DMS114 treated with DMSO at 0.1 percent for 48 hours (cell line): ENCODE measurements around the gene EID2B.

Experiments used
- DNase-seq: peaks from one replicate; lab custom pipeline; 2025; ENCODE audit not compliant: unreplicated experiment; lab: John Stamatoyannopoulos, UW

Gene EID2B

DNA sequence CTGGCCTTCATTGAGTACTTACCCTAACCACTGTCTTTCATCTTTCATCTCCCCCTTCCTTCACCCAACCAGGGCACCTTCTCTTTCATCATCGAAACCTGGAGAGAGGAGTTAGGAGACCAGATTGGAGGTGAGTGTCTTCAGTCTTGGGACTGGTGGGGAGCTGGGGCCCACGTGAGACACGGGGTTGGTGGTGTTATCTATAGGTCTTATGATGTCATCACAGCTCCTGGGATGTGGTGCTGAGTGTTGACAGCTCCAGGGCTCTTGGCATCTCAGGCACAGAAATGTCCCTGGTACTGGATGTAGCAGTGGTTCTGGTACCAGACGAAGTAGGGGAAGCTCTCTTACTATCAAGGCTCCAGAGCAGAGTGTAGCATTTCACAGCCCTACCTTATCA is 32.1 kb downstream of the EID2B start:
- DNase-seq, result no peak

DNA sequence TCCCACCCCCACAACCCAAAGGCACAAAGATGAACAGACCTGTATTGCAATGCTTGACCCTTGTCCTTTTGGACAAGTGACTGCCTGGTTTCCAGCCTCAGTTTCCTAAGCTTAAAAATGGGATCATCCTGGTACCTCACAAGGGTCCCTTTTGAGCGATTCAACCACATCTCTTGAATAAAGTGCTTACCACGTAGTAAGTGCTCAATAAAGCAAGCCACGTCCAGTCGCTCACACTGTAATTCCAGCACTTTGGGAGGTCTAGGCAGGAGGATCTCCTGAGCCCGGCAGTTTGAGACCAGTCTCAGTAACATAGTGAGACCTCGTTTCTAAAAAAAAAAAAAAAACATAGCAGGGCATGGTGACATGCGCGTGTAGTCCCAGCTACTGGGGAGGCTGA is 32.7 kb downstream of the EID2B start:
- DNase-seq, result no peak

DNA sequence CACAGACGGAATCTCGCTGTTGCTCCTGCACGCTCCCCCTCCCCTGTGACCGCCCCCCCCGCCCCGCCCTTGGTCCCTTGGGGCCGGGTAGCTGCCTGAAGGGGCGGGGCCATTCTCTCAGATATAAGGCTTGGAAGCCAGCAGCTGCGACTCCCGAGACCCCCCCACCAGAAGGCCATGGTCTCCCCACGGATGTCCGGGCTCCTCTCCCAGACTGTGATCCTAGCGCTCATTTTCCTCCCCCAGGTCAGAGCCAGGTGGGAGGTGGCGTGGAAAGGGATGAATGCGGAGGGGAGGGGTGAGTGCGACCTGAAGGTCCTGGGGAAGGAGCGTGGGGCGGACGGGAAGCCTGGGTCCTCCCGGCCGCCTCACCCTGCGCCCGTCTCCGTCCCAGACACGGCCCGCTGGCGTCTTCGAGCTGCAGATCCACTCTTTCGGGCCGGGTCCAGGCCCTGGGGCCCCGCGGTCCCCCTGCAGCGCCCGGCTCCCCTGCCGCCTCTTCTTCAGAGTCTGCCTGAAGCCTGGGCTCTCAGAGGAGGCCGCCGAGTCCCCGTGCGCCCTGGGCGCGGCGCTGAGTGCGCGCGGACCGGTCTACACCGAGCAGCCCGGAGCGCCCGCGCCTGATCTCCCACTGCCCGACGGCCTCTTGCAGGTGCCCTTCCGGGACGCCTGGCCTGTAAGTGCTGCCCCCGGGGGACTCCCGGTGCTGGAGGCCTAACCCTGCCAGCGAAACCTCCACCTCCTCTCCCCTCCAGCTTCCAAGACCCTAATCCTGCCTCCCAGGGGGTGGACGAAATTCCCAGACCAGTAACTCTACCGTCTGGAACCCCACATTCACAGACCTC is 33.6 kb downstream of the EID2B start, which contains the start of gene DLL3:
DLL3 (plus strand) TSS at position 150 of the 845 bp plus-strand sequence; CDS start at position 178, 28 bp downstream.
- DNase-seq, result no peak

DNA sequence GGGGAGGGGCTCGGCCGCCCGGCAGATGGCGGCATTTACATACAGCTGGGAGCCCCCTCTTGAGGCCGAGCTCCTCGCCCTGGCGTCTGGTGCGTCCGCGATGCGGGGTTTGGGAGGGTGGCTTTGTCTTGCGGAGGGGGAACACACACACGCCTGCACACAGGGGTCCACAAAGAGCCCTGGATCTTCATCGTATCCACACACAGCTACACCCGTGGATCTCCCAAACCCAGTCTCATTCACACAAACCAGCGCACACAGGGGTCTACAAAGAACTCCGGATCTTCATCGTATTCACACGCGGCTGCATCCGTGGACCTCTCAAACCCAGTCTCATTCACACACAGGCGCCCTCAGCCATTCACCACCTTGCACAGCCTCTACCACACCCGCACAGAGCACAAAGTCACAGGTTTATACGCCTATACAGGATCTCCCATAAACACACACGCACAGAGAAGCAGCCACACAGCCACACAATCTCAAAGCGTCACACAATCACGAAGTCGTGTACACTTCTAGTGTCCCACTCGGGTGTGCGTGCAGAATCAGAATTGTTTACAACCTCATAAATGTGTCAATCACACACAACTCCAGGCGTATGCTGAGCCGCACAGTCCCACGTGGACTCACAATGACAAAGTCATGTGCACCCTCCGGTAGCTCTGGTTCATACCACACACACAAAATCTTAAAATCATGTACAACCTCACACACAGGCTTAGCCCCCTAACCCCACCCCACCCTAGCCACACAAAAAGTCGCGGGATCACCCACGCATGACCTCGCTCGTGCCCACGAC is 34.5 kb downstream of the EID2B start:
- DNase-seq, result peak; percentile 68

DNA sequence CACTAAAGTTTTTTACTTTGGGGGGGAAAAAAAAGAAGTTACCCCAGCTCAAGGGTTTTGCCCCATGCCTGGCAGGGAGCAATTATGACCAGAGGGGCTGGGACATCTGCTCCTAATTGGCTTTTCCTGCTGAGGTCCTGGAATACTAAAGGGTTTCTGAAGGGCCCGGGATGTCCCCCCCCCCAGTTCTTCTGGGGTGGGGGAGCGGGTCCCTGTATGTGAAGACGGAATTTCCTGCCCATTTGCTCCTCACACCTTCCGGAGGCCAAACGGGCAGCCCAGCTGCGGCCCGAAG is 35.0 kb downstream of the EID2B start:
- no peak for DNase-seq

DNA sequence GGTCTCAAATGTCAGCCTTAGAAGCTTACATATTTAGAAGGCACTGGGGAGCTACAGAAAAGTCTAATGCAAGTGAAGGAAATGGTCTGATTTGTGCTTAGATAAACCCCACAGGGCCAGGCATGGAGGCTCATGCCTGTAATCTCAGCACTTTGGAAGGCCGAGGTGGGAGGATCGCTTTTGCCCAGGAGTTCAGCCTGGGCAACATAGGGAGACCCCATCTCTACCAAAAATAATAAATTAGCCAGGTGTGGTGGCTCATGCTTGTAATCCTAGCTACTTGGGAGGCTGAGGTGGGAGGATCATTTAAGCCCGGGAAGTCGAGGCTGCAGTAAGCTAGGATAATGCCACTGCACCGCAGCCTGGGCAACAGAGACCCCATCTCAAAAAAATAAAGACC is 36.6 kb downstream of the EID2B start:
- DNase-seq, result no peak

DNA sequence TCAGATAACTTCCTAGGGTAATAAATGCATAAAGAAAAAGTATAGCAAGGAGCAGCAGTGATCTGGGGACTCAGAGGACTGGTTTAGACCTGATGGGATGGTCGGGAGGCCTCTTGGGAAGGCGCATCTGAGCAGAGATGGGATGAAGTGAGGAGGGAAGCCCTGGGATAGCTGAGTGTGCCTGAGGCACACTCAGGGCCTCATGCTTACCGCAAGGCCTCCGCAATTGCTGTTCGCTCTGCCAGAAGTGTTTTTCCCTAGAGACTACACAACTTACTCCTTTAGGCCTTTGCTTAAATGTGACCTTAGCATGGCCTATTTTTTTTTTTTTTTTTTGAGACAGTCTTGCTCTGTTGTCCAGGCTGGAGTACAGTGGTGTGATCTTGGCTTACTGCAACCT is 38.0 kb downstream of the EID2B start:
- no peak for DNase-seq

DNA sequence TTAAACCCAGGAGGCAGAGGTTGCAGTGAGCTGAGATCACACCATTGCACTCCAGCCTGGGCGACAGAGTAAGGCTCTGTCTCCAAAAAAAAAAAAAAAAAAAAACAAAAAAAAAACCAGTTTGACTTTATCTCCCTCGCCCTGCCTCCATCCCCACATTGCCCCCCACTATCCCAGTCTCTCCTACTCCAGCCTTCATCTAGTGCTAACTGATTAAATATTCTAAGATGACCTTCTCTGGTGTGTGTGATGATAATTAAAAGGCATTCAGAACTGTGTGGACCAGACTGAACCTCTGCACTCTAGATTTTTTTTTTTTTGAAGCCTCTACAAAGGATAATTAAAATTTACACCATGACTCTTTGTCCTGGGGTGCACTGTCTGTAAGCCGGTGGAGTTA is 39.9 kb downstream of the EID2B start:
- DNase-seq, result no peak

DNA sequence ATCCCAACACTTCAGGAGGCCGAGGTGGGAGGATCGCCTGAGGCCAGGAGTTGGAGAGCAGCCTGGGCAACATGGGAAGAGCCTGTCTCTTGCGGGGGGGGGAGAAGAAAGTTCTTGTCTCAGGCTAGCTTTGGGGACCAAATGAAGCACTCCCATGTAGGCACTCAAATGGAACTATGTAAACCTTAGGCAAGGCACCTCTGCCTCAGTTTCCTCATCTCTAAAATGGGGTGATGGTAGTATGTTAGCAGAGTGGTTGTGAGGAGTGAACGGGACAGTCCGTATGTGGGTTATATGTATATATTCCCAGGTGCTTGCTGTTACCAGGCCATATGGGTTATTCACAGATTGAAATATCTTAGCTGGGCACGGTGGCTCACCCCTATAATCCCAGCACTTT is 40.4 kb downstream of the EID2B start:
- no peak for DNase-seq

DNA sequence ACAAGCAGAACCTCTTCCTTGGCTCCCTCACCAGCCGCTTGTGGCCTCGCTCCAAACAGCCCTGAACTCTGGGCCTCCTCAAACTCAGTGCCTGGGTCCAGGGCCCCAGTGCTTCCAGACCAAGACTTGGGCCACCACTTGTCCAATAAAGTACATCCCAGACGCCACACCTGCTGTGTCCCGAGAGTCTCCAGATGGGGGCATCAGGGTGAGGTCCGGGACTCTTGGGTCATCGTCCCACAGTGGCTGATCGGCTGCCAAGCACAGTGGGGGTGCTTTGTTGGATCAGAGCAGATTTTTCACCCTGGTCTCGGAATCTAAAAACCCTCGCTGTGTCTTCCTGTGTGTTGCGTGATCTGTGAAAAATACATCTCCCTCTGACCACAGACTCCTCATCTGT is 42.9 kb downstream of the EID2B start:
- DNase-seq, result no peak

DNA sequence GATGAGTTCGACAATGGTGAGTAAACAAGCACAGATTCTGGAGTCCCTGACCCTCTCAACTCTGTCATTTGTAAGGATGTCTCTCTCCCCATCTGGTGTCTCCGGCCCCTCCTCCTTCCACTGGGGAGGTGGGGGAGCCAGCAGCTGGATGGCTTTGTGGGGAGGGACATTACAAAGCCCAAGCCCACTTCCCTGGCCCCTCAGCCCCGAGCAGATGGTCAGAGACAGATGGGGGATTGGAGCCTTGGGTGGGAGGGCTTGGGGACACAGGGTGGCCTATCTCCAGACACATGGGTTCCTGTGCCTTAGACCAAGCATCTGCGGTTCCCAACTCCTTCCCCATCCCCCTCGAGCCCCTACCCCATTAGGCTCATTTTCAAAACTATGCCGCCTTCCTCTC is 49.5 kb downstream of the EID2B start:
- no peak for DNase-seq

DNA sequence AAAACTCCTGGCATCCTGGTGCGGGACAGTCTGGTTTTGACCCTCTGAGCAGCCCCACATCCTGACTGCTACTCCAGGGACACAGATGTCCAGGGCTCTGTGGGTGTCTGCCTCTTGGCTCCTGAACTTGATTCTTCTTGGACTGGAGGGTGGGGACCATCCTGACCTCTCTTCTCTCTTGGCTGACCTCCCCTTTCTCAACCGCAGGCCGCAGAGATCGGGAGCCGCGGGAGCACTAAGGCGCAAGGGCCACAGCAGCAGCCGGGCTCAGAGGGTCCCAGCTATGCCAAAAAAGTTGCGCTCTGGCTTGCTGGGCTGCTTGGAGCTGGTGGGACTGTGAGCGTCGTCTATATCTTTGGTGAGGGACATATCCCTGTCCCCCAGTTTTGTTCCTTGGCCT is 51.0 kb downstream of the EID2B start:
- no peak for DNase-seq

DNA sequence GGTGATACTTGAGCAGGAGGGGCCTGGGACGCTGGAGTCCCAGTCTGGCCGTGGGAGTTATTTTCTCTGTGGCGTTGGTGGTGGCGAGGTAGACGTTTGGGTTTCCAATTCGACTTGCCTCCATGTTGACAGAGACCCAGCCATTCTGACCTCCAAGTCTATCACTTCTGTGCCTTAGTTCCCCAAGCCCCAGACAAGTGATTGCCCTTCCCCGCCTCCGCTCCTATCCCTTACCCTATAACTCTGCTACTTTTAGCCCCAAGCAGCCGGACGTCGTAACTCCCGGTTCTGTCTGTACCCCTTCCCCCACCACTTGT is 51.5 kb downstream of the EID2B start:
- no peak for DNase-seq
